Mesenchymal stem cell (in vitro differentiated cells and primary cell): ENCODE data around the gene CFAP300.
A peak's percentile ranks its signal among the peaks of the same experiment; 100 is the strongest.

Experiments used
- DNase-seq: peaks from one replicate; pipeline ENCODE4 v3.0.0-alpha.2; 2013
- H2AFZ ChIP-seq: one replicate; pipeline ENCODE4 v1.6.1; 2013; ENCODE audit warnings: low read depth, mild to moderate bottlenecking, control low read depth, inconsistent platforms, low read length, moderate library complexity
- H2AK5ac ChIP-seq: 2 replicates; pipeline ENCODE4 v1.6.1; 2013; ENCODE audit warnings: low read length, moderate library complexity, mild to moderate bottlenecking, inconsistent platforms; ENCODE audit not compliant: severe bottlenecking
- H2BK120ac ChIP-seq: one replicate; pipeline ENCODE4 v1.6.1; 2013; ENCODE audit warnings: low read depth, mild to moderate bottlenecking, inconsistent platforms, low read length, moderate library complexity
- H2BK12ac ChIP-seq, 2 experiments: one replicate each; pipeline ENCODE4 v1.6.1; 2013; ENCODE audit warnings: inconsistent platforms in 2 of 2, low read length in 2 of 2, mild to moderate bottlenecking in 2 of 2, moderate library complexity in 2 of 2, control low read depth in 1 of 2
- H2BK15ac ChIP-seq: one replicate; pipeline ENCODE4 v1.6.1; 2013; ENCODE audit warnings: mild to moderate bottlenecking, low read depth, inconsistent platforms; ENCODE audit not compliant: poor library complexity, severe bottlenecking
- H2BK5ac ChIP-seq: 2 replicates; pipeline ENCODE4 v1.6.1; 2013; ENCODE audit warnings: low read depth, mild to moderate bottlenecking, low read length, control low read depth, inconsistent platforms; ENCODE audit not compliant: poor library complexity, severe bottlenecking
- H3K14ac ChIP-seq, 2 experiments: one replicate each; pipeline ENCODE4 v1.6.1; 2013; ENCODE audit warnings: inconsistent platforms in 2 of 2, low read length in 2 of 2, control low read depth in 1 of 2, mild to moderate bottlenecking in 1 of 2, moderate library complexity in 1 of 2
- H3K18ac ChIP-seq, 2 experiments: one replicate each; pipeline ENCODE4 v1.6.1; 2013; ENCODE audit warnings: inconsistent platforms in 2 of 2, low read length in 2 of 2, control low read depth in 1 of 2, low read depth in 1 of 2, mild to moderate bottlenecking in 1 of 2
- H3K23ac ChIP-seq, 2 experiments: one replicate each; pipeline ENCODE4 v1.6.1; 2013; ENCODE audit warnings: inconsistent platforms in 2 of 2, low read length in 2 of 2, mild to moderate bottlenecking in 2 of 2, moderate library complexity in 2 of 2, control low read depth in 1 of 2
- H3K27ac ChIP-seq: 2 replicates; pipeline ENCODE4 v1.5.1; 2013; ENCODE audit warnings: mild to moderate bottlenecking, moderate library complexity, low read length, control low read depth, inconsistent platforms; ENCODE audit not compliant: poor library complexity, severe bottlenecking
- H3K27me3 ChIP-seq, 2 experiments: 2 replicates each; pipeline versions ENCODE4 v1.6.1 to v1.7.0; 2013; ENCODE audit warnings: low read length in 2 of 2, mild to moderate bottlenecking in 2 of 2, moderate library complexity in 2 of 2, control low read depth in 1 of 2, inconsistent platforms in 1 of 2; ENCODE audit not compliant: control insufficient read depth in 1 of 2, insufficient read depth in 1 of 2
- H3K36me3 ChIP-seq, 2 experiments: 2 replicates each; pipeline versions ENCODE4 v1.6.1 to v1.7.0; 2013; ENCODE audit warnings: low read length in 2 of 2, control low read depth in 1 of 2, inconsistent platforms in 1 of 2, low read depth in 1 of 2, mild to moderate bottlenecking in 1 of 2; ENCODE audit not compliant: insufficient read depth in 2 of 2, control insufficient read depth in 1 of 2
- H3K4ac ChIP-seq, 2 experiments: one replicate each; pipeline ENCODE4 v1.6.1; 2013; ENCODE audit warnings: inconsistent platforms in 2 of 2, low read length in 2 of 2, mild to moderate bottlenecking in 2 of 2, moderate library complexity in 2 of 2, control low read depth in 1 of 2, low read depth in 1 of 2
- H3K4me1 ChIP-seq: 2 replicates; pipeline ENCODE4 v1.6.1; 2013; ENCODE audit warnings: low read depth, low read length, control low read depth; ENCODE audit not compliant: control insufficient read depth, insufficient read depth
- H3K4me2 ChIP-seq: 2 replicates; pipeline ENCODE4 v1.6.1; 2013; ENCODE audit warnings: low read length, mild to moderate bottlenecking, inconsistent platforms; ENCODE audit not compliant: poor library complexity, severe bottlenecking
- H3K4me3 ChIP-seq, 2 experiments: 2 replicates each; pipeline versions ENCODE4 v1.5.1 to v1.7.0; 2013; ENCODE audit warnings: low read length in 2 of 2, mild to moderate bottlenecking in 2 of 2, control low read depth in 1 of 2, low read depth in 1 of 2; ENCODE audit not compliant: insufficient read depth in 1 of 2
- H3K79me1 ChIP-seq: replicated peaks from 2 replicates; pipeline ENCODE4 v1.6.1; 2013; ENCODE audit warnings: mild to moderate bottlenecking, control low read depth, low read length, inconsistent platforms; ENCODE audit not compliant: poor library complexity, severe bottlenecking
- H3K9ac ChIP-seq: 2 replicates; pipeline ENCODE4 v1.7.0; 2013; ENCODE audit warnings: mild to moderate bottlenecking, low read length, moderate library complexity
- H3K9me3 ChIP-seq: 2 replicates; pipeline ENCODE4 v1.7.0; 2013; ENCODE audit warnings: mild to moderate bottlenecking, low read length; ENCODE audit not compliant: control insufficient read depth
- H4K8ac ChIP-seq: one replicate; pipeline ENCODE4 v1.6.1; 2013; ENCODE audit warnings: inconsistent platforms, mild to moderate bottlenecking, low read length, moderate library complexity
- H4K91ac ChIP-seq: one replicate; pipeline ENCODE4 v1.6.1; 2013; ENCODE audit warnings: mild to moderate bottlenecking, low read length, inconsistent platforms
- WGBS: methylation state at CpG from one replicate; pipeline ENCODE4 v1.1.7; 2013; ENCODE audit warnings: mixed read lengths; 5-methylcytosine and 5-hydroxymethylcytosine counted together

CFAP300 gene

DNA sequence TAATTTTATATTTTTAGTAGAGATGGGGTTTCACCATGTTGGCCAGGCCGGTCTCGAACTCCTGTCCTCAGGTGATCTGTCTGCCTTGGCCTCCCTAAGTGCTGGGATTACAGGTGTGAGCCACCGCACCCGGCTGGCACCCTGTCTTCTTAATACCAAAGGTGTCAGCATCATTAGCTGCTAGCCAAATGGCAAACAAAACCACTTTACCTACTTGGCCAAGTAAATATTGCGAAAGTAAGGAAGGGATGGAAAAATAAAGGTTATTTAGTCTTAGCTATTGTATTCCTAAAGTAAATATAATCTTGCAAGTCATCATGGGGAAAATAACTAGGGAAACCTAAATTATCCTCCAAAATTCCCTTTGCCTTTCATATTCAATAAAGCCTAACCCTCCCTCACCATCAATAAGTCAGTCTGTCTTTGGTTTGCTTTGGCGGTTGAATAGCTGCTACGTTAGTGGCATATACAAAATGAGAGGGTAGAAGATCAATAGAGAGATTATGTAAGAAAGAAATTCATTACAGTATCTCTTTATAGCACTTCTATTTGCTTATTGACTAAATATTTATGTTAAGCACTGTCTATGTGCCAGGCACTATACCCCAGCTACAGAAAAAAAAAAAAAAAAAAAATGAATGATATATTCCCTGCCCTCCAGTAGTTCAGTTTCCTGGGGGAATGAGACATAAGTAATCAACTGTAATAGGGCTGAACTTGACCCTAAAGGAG, 40.2 kb upstream of the CFAP300 start:
- H3K27me3 ChIP-seq: no peaks in the 10 kb centered on the region

DNA sequence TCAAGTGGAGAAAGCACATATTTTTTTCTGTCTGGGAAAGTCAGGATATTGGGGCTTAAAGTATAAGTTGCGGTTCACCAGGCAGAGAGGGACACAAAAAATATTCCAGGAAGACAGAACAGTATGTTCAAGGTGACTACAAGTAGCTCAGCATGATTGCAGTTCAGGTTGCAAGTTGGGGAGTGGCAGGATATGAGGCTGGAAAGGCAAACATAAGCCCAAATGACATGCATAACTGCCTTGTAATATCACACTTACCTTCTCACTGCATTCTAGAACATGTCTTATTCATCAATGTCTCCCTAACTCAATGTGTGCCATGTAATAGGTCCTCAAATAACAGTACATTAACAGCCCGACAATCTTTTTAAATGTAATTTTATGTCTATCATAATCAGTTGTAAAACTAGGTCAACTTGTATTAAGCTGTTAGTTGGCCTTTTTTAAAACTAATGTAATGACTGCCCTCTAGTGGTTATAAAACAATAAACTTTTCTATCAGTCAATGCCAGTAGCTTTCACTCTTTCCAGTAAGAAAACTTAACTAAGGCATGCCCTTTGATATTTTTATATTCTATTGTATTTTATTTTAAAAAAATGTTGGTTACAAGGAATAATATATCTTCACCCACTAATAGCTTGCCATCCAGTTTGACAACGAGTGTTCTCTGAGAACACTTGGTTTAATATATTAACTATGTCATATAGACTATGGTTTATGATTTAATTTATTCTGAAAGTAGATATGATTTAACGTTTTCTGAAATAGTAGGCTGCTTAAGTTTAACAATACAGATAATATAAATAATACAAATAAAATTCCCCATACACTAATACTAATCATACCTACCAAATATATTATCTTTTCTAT, 39.4 kb upstream of the CFAP300 start:
- H3K4me1 ChIP-seq: peaks cover 8% of the 10 kb centered on the region
- H3K36me3 ChIP-seq: no peaks in the 10 kb centered on the region
- H4K91ac ChIP-seq: no peak overlapping the region
- H3K18ac ChIP-seq: peak overlapping the region in 1 of 2 experiments; percentile 5
- no peak overlapping the region for H2AFZ ChIP-seq
- WGBS: 52% methylated on average over 1 of the region's 4 CpGs
- H2BK15ac ChIP-seq: no peak overlapping the region
- peak; percentile 66 for DNase-seq
- no peak overlapping the region for H4K8ac ChIP-seq
- no peaks in the 10 kb centered on the region for H3K27me3 ChIP-seq
- no peak overlapping the region for H3K4me2 ChIP-seq
- no peak overlapping the region for H3K4ac ChIP-seq
- no peak overlapping the region for H2BK12ac ChIP-seq
- H3K23ac ChIP-seq: no peak overlapping the region
- H3K27ac ChIP-seq: no peak overlapping the region
- H3K79me1 ChIP-seq: no peaks in the 10 kb centered on the region
- H2AK5ac ChIP-seq: no peak overlapping the region
- H3K14ac ChIP-seq: no peak overlapping the region
- H3K9me3 ChIP-seq: no peaks in the 10 kb centered on the region
- no peak overlapping the region for H2BK120ac ChIP-seq
- H3K4me3 ChIP-seq: no peak overlapping the region
- no peak overlapping the region for H2BK5ac ChIP-seq
- no peak overlapping the region for H3K9ac ChIP-seq

More for the DNA sequence above, 40.2 kb upstream of the CFAP300 start:
- Histone ChIP-seq H3K14ac (no peak overlapping the region), H4K8ac (no peak overlapping the region), H2AK5ac (no peak overlapping the region), H3K18ac (no peak overlapping the region), H3K23ac (no peak overlapping the region), H3K4me2 (no peak overlapping the region), H3K9me3 (no peaks in the 10 kb centered on the region), H3K4me3 (no peak overlapping the region), H3K79me1 (no peaks in the 10 kb centered on the region), H2BK15ac (no peak overlapping the region), H2BK12ac (no peak overlapping the region), H3K27ac (no peak overlapping the region), H2BK5ac (no peak overlapping the region), H3K9ac (no peak overlapping the region), H2BK120ac (no peak overlapping the region), H2AFZ (no peak overlapping the region), H3K36me3 (peaks cover 0 to 3% of the 10 kb centered on the region in 2 experiments), H4K91ac (no peak overlapping the region), H3K4me1 (peaks cover 8% of the 10 kb centered on the region), H3K4ac (no peak overlapping the region)
- no peak for DNase-seq
- 100% methylated on average over 2 of the region's 7 CpGs for whole genome bisulfite sequencing

DNA sequence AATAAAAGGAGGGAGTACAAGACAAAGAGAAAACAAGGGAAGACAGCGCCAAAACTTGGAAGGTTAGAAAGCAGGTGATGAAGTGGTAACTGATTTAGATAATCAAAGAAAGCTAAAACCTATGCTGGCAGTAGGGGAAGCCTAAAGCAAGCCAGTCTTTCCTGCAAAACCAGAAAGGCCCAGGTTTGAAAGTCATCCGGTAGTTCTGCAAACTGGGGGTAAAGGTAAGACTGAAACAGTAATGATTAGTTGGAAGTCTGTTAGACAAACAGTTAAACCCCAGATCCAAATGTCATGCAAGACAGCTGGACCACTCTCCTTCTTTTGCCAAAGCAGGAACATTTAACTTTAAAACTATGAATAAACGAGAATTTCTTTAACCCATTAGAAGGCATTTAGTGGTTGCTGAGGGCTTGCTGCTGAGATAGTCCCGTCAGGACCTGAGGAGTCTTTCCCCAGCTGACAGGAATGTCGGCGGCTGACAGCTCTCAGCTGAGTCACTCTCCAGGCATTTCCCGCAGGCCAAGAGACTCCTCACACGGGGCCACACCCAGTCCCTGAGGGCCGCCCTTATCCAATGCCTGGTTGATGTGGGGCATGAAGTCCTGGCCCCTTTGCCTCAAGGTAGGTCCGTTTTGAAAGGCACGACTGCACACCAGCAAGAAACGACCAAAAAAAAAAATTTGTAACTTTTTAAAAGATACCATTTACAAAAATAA, 36.3 kb upstream of the CFAP300 start:
- Histone ChIP-seq H3K14ac (no peak overlapping the region), H3K23ac (no peak overlapping the region), H2BK120ac (no peak overlapping the region), H4K91ac (no peak overlapping the region), H3K18ac (peak overlapping the region in 1 of 2 experiments; percentile 43), H2BK12ac (no peak overlapping the region), H3K36me3 (no peaks in the 10 kb centered on the region), H3K4ac (no peak overlapping the region), H3K4me2 (no peak overlapping the region), H2AK5ac (no peak overlapping the region), H3K79me1 (no peaks in the 10 kb centered on the region), H2BK5ac (no peak overlapping the region), H3K27me3 (no peaks in the 10 kb centered on the region), H3K9ac (peak overlapping the region; percentile 41), H3K4me1 (peaks cover 8% of the 10 kb centered on the region), H4K8ac (no peak overlapping the region), H2BK15ac (no peak overlapping the region), H3K27ac (peak overlapping the region; percentile 74), H2AFZ (peak overlapping the region; percentile 11), H3K9me3 (no peaks in the 10 kb centered on the region), H3K4me3 (peak overlapping the region in 1 of 2 experiments; percentile 12)
- 11% methylated on average over 12 of the region's 12 CpGs for WGBS
- peak; percentile 80 for DNase-seq

DNA sequence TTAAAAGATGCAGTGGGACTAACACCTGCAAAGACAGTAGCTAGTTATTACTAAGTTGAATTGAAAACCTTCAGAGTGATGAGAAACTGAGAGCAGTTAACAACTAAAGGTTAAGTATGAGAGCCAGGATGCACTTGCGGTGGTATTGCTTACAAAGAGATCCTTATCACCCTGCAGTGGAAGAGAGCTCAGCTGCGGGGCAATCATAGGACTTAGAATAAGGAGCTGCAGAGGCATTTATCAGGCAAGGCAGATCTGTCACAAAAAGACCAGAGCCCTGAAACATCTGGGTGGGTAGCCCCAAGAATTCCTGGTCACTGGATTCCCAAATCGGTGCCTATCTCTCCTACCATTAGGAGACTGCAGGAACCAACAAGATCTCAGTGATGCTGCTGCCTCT, 34.3 kb upstream of the CFAP300 start:
- Histone ChIP-seq H3K36me3 (no peaks in the 10 kb centered on the region), H3K4me1 (peaks cover 8% of the 10 kb centered on the region), H2BK12ac (peak overlapping the region in 1 of 2 experiments; percentile 66), H2BK5ac (no peak overlapping the region), H2BK120ac (no peak overlapping the region), H3K9me3 (no peaks in the 10 kb centered on the region), H3K18ac (no peak overlapping the region), H3K4me2 (no peak overlapping the region), H3K9ac (no peak overlapping the region), H3K79me1 (no peaks in the 10 kb centered on the region), H3K27ac (no peak overlapping the region), H3K14ac (no peak overlapping the region), H3K4me3 (no peak overlapping the region), H3K27me3 (no peaks in the 10 kb centered on the region), H2BK15ac (no peak overlapping the region), H4K91ac (peak overlapping the region; percentile 39), H2AFZ (no peak overlapping the region), H2AK5ac (no peak overlapping the region), H3K23ac (no peak overlapping the region), H4K8ac (no peak overlapping the region), H3K4ac (no peak overlapping the region)
- DNase-seq: peak; percentile 47
- WGBS: 29% methylated on average over 3 of the region's 3 CpGs
